H1 (cell line): ENCODE measurements around the gene ADAMTS20. TPM values are rescaled to one million over a fixed set of nuclear protein-coding genes. Genes with fewer than 3 reads are reported as not detected.

Experiments
- CTCF ChIA-PET: fragments of 300-600 bp; sonication (Branson Sonifier 250); formaldehyde crosslinking; loops from one replicate; lab custom pipeline; 2021; ENCODE audit not compliant: partially characterized antibody; lab: Charles Lee
- POLR2A ChIA-PET: fragments of 300-600 bp; sonication (Branson Sonifier 250); formaldehyde crosslinking; loops from one replicate; lab custom pipeline; 2021; ENCODE audit warnings: inconsistent platforms; ENCODE audit not compliant: partially characterized antibody; lab: Charles Lee
- DNase-seq, 2 experiments: peaks; one replicate each; pipeline versions ENCODE4 v3.0.0 to v3.0.0-alpha.2; 2010 to 2022; ENCODE audit warnings: low spot score in 2 of 2, low read depth in 1 of 2, mixed read lengths in 1 of 2
- FAIRE-seq: peaks from 2 replicates; lab custom pipeline; 2011; peaks lifted over from hg19 to GRCh38; lab: Jason Lieb, UNC
- H2AFZ ChIP-seq: 2 replicates; pipeline ENCODE4 v1.8.1; 2012; ENCODE audit warnings: low read length, inconsistent platforms
- H2AK5ac ChIP-seq: 2 replicates; pipeline ENCODE4 v1.6.1; 2013; ENCODE audit warnings: low read depth, low read length
- H2BK120ac ChIP-seq: replicated peaks from 2 replicates; pipeline ENCODE3; 2013; ENCODE audit warnings: low read depth, low read length, inconsistent platforms
- H2BK12ac ChIP-seq: 2 replicates; pipeline ENCODE4 v1.6.1; 2013; ENCODE audit warnings: low read depth, low read length
- H2BK15ac ChIP-seq: 2 replicates; pipeline ENCODE4 v1.6.1; 2013; ENCODE audit warnings: low read length
- H2BK20ac ChIP-seq: 2 replicates; pipeline ENCODE4 v1.6.1; 2013; ENCODE audit warnings: low read length
- H2BK5ac ChIP-seq: 2 replicates; pipeline ENCODE4 v1.6.1; 2013; ENCODE audit warnings: low read depth, low read length
- H3K14ac ChIP-seq: 2 replicates; pipeline ENCODE4 v1.6.1; 2013; ENCODE audit warnings: inconsistent platforms; ENCODE audit not compliant: insufficient read length
- H3K18ac ChIP-seq: 2 replicates; pipeline ENCODE4 v1.6.1; 2013; ENCODE audit warnings: low read length; ENCODE audit errors: extremely low read depth
- H3K23ac ChIP-seq: 2 replicates; pipeline ENCODE4 v1.6.1; 2013; ENCODE audit warnings: inconsistent platforms; ENCODE audit not compliant: insufficient read length
- H3K23me2 ChIP-seq: 2 replicates; pipeline ENCODE4 v1.6.1; 2013; ENCODE audit warnings: low read depth, low read length
- H3K27ac ChIP-seq: 2 replicates; pipeline ENCODE4 v1.6.1; 2011; ENCODE audit warnings: low read depth, low read length, inconsistent platforms
- H3K27me3 ChIP-seq, 4 experiments: replicated peaks in 1 of 4; 1 replicate in 1 of 4; 2 replicates in 3 of 4; pipeline versions ENCODE4 v1.6.1 to v1.8.1; 2011 to 2013; ENCODE audit warnings: low read length in 3 of 4, mild to moderate bottlenecking in 3 of 4, inconsistent platforms in 2 of 4, mixed read lengths in 2 of 4, moderate library complexity in 1 of 4; ENCODE audit not compliant: control insufficient read depth in 3 of 4, insufficient read depth in 3 of 4; ENCODE audit errors: extremely low read depth in 1 of 4
- H3K36me3 ChIP-seq, 4 experiments: 2 replicates each; pipeline versions ENCODE4 v1.6.1 to v1.8.1; 2011 to 2013; ENCODE audit warnings: mild to moderate bottlenecking in 4 of 4, low read length in 3 of 4, moderate library complexity in 2 of 4, control low read depth in 1 of 4, inconsistent platforms in 1 of 4; ENCODE audit not compliant: insufficient read depth in 4 of 4, control insufficient read depth in 2 of 4
- H3K4ac ChIP-seq: replicated peaks from 2 replicates; pipeline ENCODE3; 2013; ENCODE audit warnings: low read length, low read depth, mixed read lengths, inconsistent platforms; ENCODE audit not compliant: insufficient read length
- H3K4me1 ChIP-seq, 4 experiments: replicated peaks in 1 of 4; 1 replicate in 1 of 4; 2 replicates in 3 of 4; pipeline versions ENCODE4 v1.6.1 to v1.8.1; 2011 to 2013; ENCODE audit warnings: low read length in 3 of 4, inconsistent platforms in 2 of 4, mixed read lengths in 1 of 4; ENCODE audit not compliant: insufficient read depth in 4 of 4, control insufficient read depth in 3 of 4
- H3K4me2 ChIP-seq, 2 experiments: 2 replicates each; pipeline versions ENCODE4 v1.6.1 to v1.8.1; 2011 to 2013; ENCODE audit warnings: low read depth in 2 of 2, low read length in 2 of 2, control low read depth in 1 of 2, inconsistent platforms in 1 of 2, mild to moderate bottlenecking in 1 of 2; ENCODE audit not compliant: insufficient read depth in 1 of 2
- H3K4me3 ChIP-seq, 4 experiments: fragments of 200-600, 300-600 bp in 1 of 4; sonication (generic), shearing (Covaris generic), sonication (Bioruptor Twin) in 1 of 4; 2 replicates each; pipeline versions ENCODE4 v1.5.1 to v1.8.1; 2011 to 2016; ENCODE audit warnings: low read length in 4 of 4, low read depth in 3 of 4, control low read depth in 2 of 4, inconsistent platforms in 2 of 4, mild to moderate bottlenecking in 2 of 4, mixed read lengths in 1 of 4, moderate library complexity in 1 of 4; ENCODE audit not compliant: insufficient read depth in 2 of 4; ENCODE audit errors: extremely low read depth in 1 of 4
- H3K56ac ChIP-seq: replicated peaks from 2 replicates; pipeline ENCODE3; 2013; ENCODE audit warnings: low read depth, mild to moderate bottlenecking, mixed read lengths, low read length, inconsistent platforms; ENCODE audit not compliant: insufficient read length
- H3K79me1 ChIP-seq: 2 replicates; pipeline ENCODE4 v1.6.1; 2013; ENCODE audit warnings: low read depth, low read length, control low read depth
- H3K79me2 ChIP-seq, 2 experiments: 2 replicates each; pipeline versions ENCODE4 v1.6.1 to v1.8.1; 2012 to 2013; ENCODE audit warnings: low read length in 2 of 2, mild to moderate bottlenecking in 2 of 2, inconsistent platforms in 1 of 2; ENCODE audit not compliant: insufficient read depth in 2 of 2, control insufficient read depth in 1 of 2
- H3K9ac ChIP-seq, 4 experiments: replicated peaks in 1 of 4; 1 replicate in 1 of 4; 2 replicates in 3 of 4; pipeline versions ENCODE4 v1.6.1 to v1.8.1; 2011 to 2013; ENCODE audit warnings: low read depth in 3 of 4, low read length in 3 of 4, control low read depth in 2 of 4, mild to moderate bottlenecking in 2 of 4, moderate library complexity in 2 of 4, inconsistent platforms in 1 of 4; ENCODE audit errors: extremely low read depth in 1 of 4
- H3K9me3 ChIP-seq, 2 experiments: 2 replicates each; pipeline versions ENCODE4 v1.6.1 to v1.8.1; 2012 to 2013; ENCODE audit warnings: mild to moderate bottlenecking in 2 of 2, moderate library complexity in 2 of 2, control low read depth in 1 of 2, inconsistent platforms in 1 of 2, low read depth in 1 of 2, low read length in 1 of 2, mixed read lengths in 1 of 2; ENCODE audit not compliant: insufficient read depth in 2 of 2
- H4K20me1 ChIP-seq, 2 experiments: replicated peaks in 1 of 2; 2 replicates each; pipeline versions ENCODE3 to v1.8.1; 2011 to 2013; ENCODE audit warnings: inconsistent platforms in 2 of 2, low read length in 2 of 2, mild to moderate bottlenecking in 1 of 2; ENCODE audit not compliant: insufficient read depth in 2 of 2, control insufficient read depth in 1 of 2
- H4K5ac ChIP-seq: 2 replicates; pipeline ENCODE4 v1.6.1; 2013; ENCODE audit warnings: low read length, low read depth, mixed read lengths, inconsistent platforms; ENCODE audit not compliant: insufficient read length
- H4K8ac ChIP-seq: 2 replicates; pipeline ENCODE4 v1.8.0; 2013; ENCODE audit warnings: mild to moderate bottlenecking, moderate library complexity, low read length, inconsistent platforms; ENCODE audit not compliant: insufficient read depth; ENCODE audit errors: extremely low read depth
- H4K91ac ChIP-seq: replicated peaks from 2 replicates; pipeline ENCODE3; 2013; ENCODE audit warnings: low read length, mixed read lengths, inconsistent platforms; ENCODE audit not compliant: insufficient read length
- CTCF ChIP-seq, 3 experiments: IDR thresholded peaks; 1 replicate in 2 of 3; 2 replicates in 1 of 3; pipeline versions ENCODE4 v1.5.1 to v1.6.1; 2011; ENCODE audit warnings: low read length in 3 of 3, mild to moderate bottlenecking in 3 of 3, inconsistent platforms in 2 of 3, low read depth in 1 of 3, moderate library complexity in 1 of 3; ENCODE audit not compliant: insufficient read depth in 1 of 3; ENCODE audit errors: control extremely low read depth in 1 of 3
- EGR1 ChIP-seq: IDR thresholded peaks from 2 replicates; pipeline ENCODE4 v1.6.1; 2011; ENCODE audit warnings: low read depth, low read length, borderline replicate concordance
- RBBP5 ChIP-seq: IDR thresholded peaks from 2 replicates; pipeline ENCODE4 v1.7.1; 2012; ENCODE audit warnings: low read depth, mild to moderate bottlenecking, inconsistent platforms, low read length, moderate library complexity, borderline replicate concordance
- TAF7 ChIP-seq: optimal IDR thresholded peaks from 2 replicates; pipeline ENCODE3; 2011; ENCODE audit warnings: low read depth, mild to moderate bottlenecking, inconsistent platforms, low read length, moderate library complexity, borderline replicate concordance
- USF2 ChIP-seq: IDR thresholded peaks from 2 replicates; pipeline ENCODE4 v1.6.1; 2011; ENCODE audit warnings: low read length, improper control_type of control experiment
- polyA plus RNA-seq, 7 experiments: library from polyadenylated mRNA; depleted of rRNA in 3 of 7; stranded (reverse) in 5 of 7; unstranded in 2 of 7; fragments of >200 nt in 5 of 7; fragments of 200-250 nt in 2 of 7; gene quantifications; 1 replicate in 5 of 7; 2 replicates in 1 of 7; 4 replicates in 1 of 7; pipeline versions ENCODE4 v1.2.1 to v1.2.3, GENCODE V29; 2011 to 2013; ENCODE audit warnings: missing spikeins in 2 of 7, mixed read lengths in 2 of 7
- total RNA-seq: library from RNA; stranded (reverse); fragmentation: NEBNext Ultra II Directional; extraction: Animal tissue kit (Norgen Biotek cat#: 25700); gene quantifications from 2 replicates; pipeline ENCODE4 v1.2.1, GENCODE V29; 2021

The ADAMTS20 gene
- total and polyA plus RNA-seq, 2 of the 8 experiments (the other 6 are each of a cell fraction or from before 2014, with no cell fraction given) = 2.9 to 5.1 TPM

GRCh38 chr12:43378448-43378847 is 173.6 kb downstream of the ADAMTS20 start:
- H3K56ac ChIP-seq = no peak overlapping the region
- no peak overlapping the region for H3K27ac ChIP-seq
- no peak overlapping the region for H4K8ac ChIP-seq
- POLR2A ChIA-PET = no interaction called here
- FAIRE-seq (no peak), DNase-seq (no peak)
- no peak overlapping the region for H3K9ac ChIP-seq
- no peaks in the 10 kb centered on the region for H4K20me1 ChIP-seq
- H4K91ac ChIP-seq = no peak overlapping the region
- no peaks in the 10 kb centered on the region for H3K79me2 ChIP-seq
- H2BK15ac ChIP-seq = no peak overlapping the region
- H2BK12ac ChIP-seq = no peak overlapping the region
- H3K23me2 ChIP-seq = no peaks in the 10 kb centered on the region
- H3K9me3 ChIP-seq = peaks cover 0 to 3% of the 10 kb centered on the region in 2 experiments; a peak in 2 of 4 replicates
- no peak overlapping the region for H3K4me2 ChIP-seq
- H3K79me1 ChIP-seq = no peaks in the 10 kb centered on the region
- CTCF ChIA-PET = no interaction called here
- H3K36me3 ChIP-seq = peaks cover 0 to 5% (median 0%) of the 10 kb centered on the region in 4 experiments; a peak in 1 of 8 replicates
- H2AFZ ChIP-seq = no peak overlapping the region
- no peaks in the 10 kb centered on the region for H3K27me3 ChIP-seq
- no peak overlapping the region for H2BK120ac ChIP-seq
- H3K14ac ChIP-seq = no peak overlapping the region
- H2BK20ac ChIP-seq = no peak overlapping the region
- no peak overlapping the region for H3K18ac ChIP-seq
- no peaks in the 10 kb centered on the region for H3K4me1 ChIP-seq
- H4K5ac ChIP-seq = no peak overlapping the region
- no peak overlapping the region for H2BK5ac ChIP-seq
- H2AK5ac ChIP-seq = no peak overlapping the region
- no peak overlapping the region for H3K23ac ChIP-seq
- no peak overlapping the region for H3K4ac ChIP-seq
- no peak overlapping the region for H3K4me3 ChIP-seq
- TF ChIP-seq RBBP5 (no peak), EGR1 (no peak), TAF7 (no peak), USF2 (no peak), CTCF (IDR thresholded peaks at IDR 0.05; ENCODE audit: control extremely low read depth in 1 of 3, insufficient read depth in 1 of 3, low read depth in 1 of 3, low read length in 3 of 3) (no peak)
